ENCODE measurements around the gene PDE6B. TPM values are rescaled to one million over a fixed set of nuclear protein-coding genes. Genes with fewer than 3 reads are reported as not detected.

The PDE6B gene
- total and polyA plus RNA-seq, 2 of the 13 experiments (the other 11 are each of a cell fraction or from before 2014, with no cell fraction given), result 0.38 to 0.40 TPM

GRCh38 chr4:712093-712492 lies 86.7 kb downstream of the PDE6B start:
- CTCF ChIA-PET (ENCODE audit: low intra/inter-chr PET ratio, low total read pairs), result no interaction called here
- no peaks in the 10 kb centered on the region for H3K9me3 ChIP-seq (ENCODE audit: low read length)
- peaks cover 39% of the 10 kb centered on the region for H4K20me1 ChIP-seq (ENCODE audit: insufficient read depth, low read length)
- intact Hi-C loops (cut with micrococcal nuclease; ENCODE audit: unreplicated experiment) (no loop called here), in situ Hi-C loops (cut with HindIII; ENCODE audit: extremely low pct_ligation_motif_present, low pct_unique_long_range_greater_than_20kb) (no loop called here)
- H3K27me3 ChIP-seq (ENCODE audit: control insufficient read depth in 1 of 2, insufficient read depth in 2 of 2, low read length in 2 of 2), result no peaks in the 10 kb centered on the region
- no peak overlapping the region for H3K9ac ChIP-seq (ENCODE audit: insufficient read depth, low read depth, low read length)
- H3K79me2 ChIP-seq (ENCODE audit: insufficient read depth, low read length), result peaks cover 66% of the 10 kb centered on the region
- POLR2A ChIA-PET, result no interaction called here
- no peak for ATAC-seq
- no peak overlapping the region for H3K27ac ChIP-seq (ENCODE audit: extremely low read length, insufficient read depth, low read length)
- peaks cover 35% of the 10 kb centered on the region for H3K4me1 ChIP-seq (ENCODE audit: insufficient read depth, low read length)
- no peak overlapping the region for H3K4me3 ChIP-seq (replicated peaks in 1 of 3; ENCODE audit: insufficient read depth in 1 of 3, low read depth in 2 of 3, low read length in 3 of 3)
- H3K36me3 ChIP-seq (replicated peaks in 1 of 2; ENCODE audit: control insufficient read depth in 1 of 2, insufficient read depth in 2 of 2, low read length in 2 of 2), result peaks cover 2 to 9% of the 10 kb centered on the region in 2 experiments; a peak in 3 of 5 replicates
- TF ChIP-seq MAFK (conservative IDR thresholded peaks at IDR 0.05 in 1 of 2, IDR thresholded peaks at IDR 0.05 in 1 of 2; ENCODE audit: low read length in 2 of 2) (peak; percentile 16 to 54; a peak in 2 of 4 replicates), SIX4 (CRISPR knock-in tag; IDR thresholded peaks at IDR 0.05) (no peak)
- no peak for FAIRE-seq
- 88% methylated on average over 3 of the region's 3 CpGs for WGBS (ENCODE audit: low lambda C conversion rate)
- H3K4me2 ChIP-seq (ENCODE audit: low read depth, low read length), result no peak overlapping the region
- no TSS peak for BruUV-seq (replicated peaks)
- H2AFZ ChIP-seq (ENCODE audit: low read length), result no peak overlapping the region
- no peak for DNase-seq (ENCODE audit: low spot score)

- no TSS peak for BruUV-seq (replicated peaks)
- Histone ChIP-seq H3K36me3 (replicated peaks in 1 of 2; ENCODE audit: control insufficient read depth in 1 of 2, insufficient read depth in 2 of 2, low read length in 2 of 2) (peaks cover 2 to 9% of the 10 kb centered on the region in 2 experiments; a peak in 3 of 5 replicates), H3K9ac (ENCODE audit: insufficient read depth, low read depth, low read length) (no peak overlapping the region), H3K27me3 (ENCODE audit: control insufficient read depth in 1 of 2, insufficient read depth in 2 of 2, low read length in 2 of 2) (no peaks in the 10 kb centered on the region), H3K4me1 (ENCODE audit: insufficient read depth, low read length) (peaks cover 31% of the 10 kb centered on the region), H4K20me1 (ENCODE audit: insufficient read depth, low read length) (peaks cover 41% of the 10 kb centered on the region), H2AFZ (ENCODE audit: low read length) (no peak overlapping the region), H3K79me2 (ENCODE audit: insufficient read depth, low read length) (peaks cover 66% of the 10 kb centered on the region), H3K4me3 (replicated peaks in 1 of 3; ENCODE audit: insufficient read depth in 1 of 3, low read depth in 2 of 3, low read length in 3 of 3) (no peak overlapping the region), H3K9me3 (ENCODE audit: low read length) (no peaks in the 10 kb centered on the region), H3K27ac (ENCODE audit: extremely low read length, insufficient read depth, low read length) (no peak overlapping the region), H3K4me2 (ENCODE audit: low read depth, low read length) (no peak overlapping the region)
- no peak for ATAC-seq
- FAIRE-seq, result no peak
- CTCF ChIA-PET (ENCODE audit: low intra/inter-chr PET ratio, low total read pairs), result no interaction called here
- DNase-seq (ENCODE audit: low spot score), result no peak
- WGBS (ENCODE audit: low lambda C conversion rate), result 94% methylated on average over 5 of the region's 9 CpGs
- TF ChIP-seq AGO2 (optimal IDR thresholded peaks at IDR 0.05; ENCODE audit: low read depth, low read length), result peak; percentile 52
- no peak for TF ChIP-seq SALL1 (CRISPR knock-in tag; IDR thresholded peaks at IDR 0.05)
- TF ChIP-seq ETV5 (CRISPR knock-in tag; IDR thresholded peaks at IDR 0.05; ENCODE audit: borderline replicate concordance), result no peak
- TF ChIP-seq RBFOX2 (IDR thresholded peaks at IDR 0.05; ENCODE audit: low read depth, low read length), result 0 out of 2 replicates have a peak, but pooled peaks have one; percentile 39
- in situ Hi-C loops (cut with HindIII; ENCODE audit: extremely low pct_ligation_motif_present, low pct_unique_long_range_greater_than_20kb), result no loop called here
- intact Hi-C loops (cut with micrococcal nuclease; ENCODE audit: unreplicated experiment), result no loop called here
- POLR2A ChIA-PET, result no interaction called here
Measured at GRCh38 chr4:712916-713632, 87.7 kb downstream of the PDE6B start.
